Gastrocnemius medialis (tissue), 4 donors: Measurements from ENCODE around the gene FYCO1. TPM values are rescaled to one million over a fixed set of nuclear protein-coding genes. Genes with fewer than 3 reads are reported as not detected.

Experiments
- ATAC-seq, 2 donors: fragments of 150-250 bp; one replicate each; pipeline ENCODE4 v1.9.1; 2016
- DNase-seq, 2 donors: peaks; one replicate each; pipeline ENCODE4 v3.0.0-alpha.2; 2019
- H3K27ac ChIP-seq, 4 donors: fragments of 200-600 bp; sonication (generic); 1 replicate in 1 of 4; 2 replicates in 3 of 4; pipeline ENCODE4 v1.5.1; 2016 to 2018; ENCODE audit warnings: mild to moderate bottlenecking in 2 of 4, moderate library complexity in 1 of 4
- H3K27me3 ChIP-seq, 3 donors: fragments of 200-600 bp; sonication (generic) in 2 of 3; 1 replicate in 1 of 3; 2 replicates in 2 of 3; pipeline versions ENCODE4 v1.5.1 to v1.6.0; 2016 to 2019; ENCODE audit warnings: mild to moderate bottlenecking in 1 of 3, moderate library complexity in 1 of 3
- H3K36me3 ChIP-seq, 2 donors: fragments of 200-600 bp; sonication (generic) in 1 of 2; one replicate each; pipeline ENCODE4 v1.5.1; 2017 to 2018
- H3K4me1 ChIP-seq, 2 donors: fragments of 200-600 bp; sonication (generic) in 1 of 2; one replicate each; pipeline ENCODE4 v1.5.1; 2016 to 2017; ENCODE audit warnings: mild to moderate bottlenecking in 2 of 2
- H3K4me3 ChIP-seq, 4 donors: fragments of 200-600 bp; sonication (generic) in 3 of 4; 1 replicate in 1 of 4; 2 replicates in 3 of 4; pipeline ENCODE4 v1.5.1; 2016 to 2019; ENCODE audit warnings: mild to moderate bottlenecking in 2 of 4
- H3K9me3 ChIP-seq, 3 donors: fragments of 200-600 bp; sonication (generic) in 2 of 3; 1 replicate in 1 of 3; 2 replicates in 2 of 3; pipeline ENCODE4 v1.5.1; 2016 to 2019
- CTCF ChIP-seq, 5 experiments: fragments of 450-650 bp in 3 of 5; fragments of 200-600 bp in 2 of 5; sonication (generic) in 2 of 5; IDR thresholded peaks in 4 of 5; conservative IDR thresholded peaks in 1 of 5; 1 replicate in 4 of 5; 2 replicates in 1 of 5; pipeline ENCODE4 v1.5.1; 2016 to 2019; ENCODE audit warnings: antibody characterized with exemption in 5 of 5, mild to moderate bottlenecking in 3 of 5, moderate library complexity in 3 of 5
- POLR2A ChIP-seq, 2 donors: fragments of 450-650 bp; IDR thresholded peaks; one replicate each; pipeline ENCODE4 v1.6.1; 2017; ENCODE audit warnings: antibody characterized with exemption in 2 of 2, mild to moderate bottlenecking in 2 of 2, moderate library complexity in 2 of 2
- in situ Hi-C, 4 donors: fragments of 200-750 bp; cut with MboI; loops; one replicate each; pipeline versions ENCODE4 v1.15.0 to v1.8.0; 2017; ENCODE audit warnings: low sequenced_read_pairs in 4 of 4
- intact Hi-C: fragments of 100-400 bp; cut with DNase I; formaldehyde crosslinking; loops from one replicate; pipeline ENCODE4 v1.15.1; 2023; ENCODE audit warnings: low total_unique reads
- total RNA-seq, 4 donors: library from RNA; depleted of rRNA; stranded (reverse); fragments of >200 nt; gene quantifications; one replicate each; pipeline versions ENCODE4 v1.1.0 to v1.2.3, GENCODE V29; 2016

FYCO1 gene
- total RNA-seq, 4 donors from 2014 or later, result 47.4 to 99.8 (median 84.2) TPM

GRCh38 chr3:45975686-45976085 lies 19.9 kb downstream of the FYCO1 start:
- TF ChIP-seq POLR2A (IDR thresholded peaks at IDR 0.05), result peak in 1 of 2 donors; percentile 38
- no peak for TF ChIP-seq CTCF (IDR thresholded peaks at IDR 0.05 in 4 of 5, conservative IDR thresholded peaks at IDR 0.05 in 1 of 5)
- Histone ChIP-seq H3K4me3 (no peak overlapping the region), H3K27ac (peak overlapping the region; percentile 75 to 100 (median 98)), H3K36me3 (peaks cover 0 to 52% of the 10 kb centered on the region in 2 donors), H3K9me3 (no peaks in the 10 kb centered on the region), H3K4me1 (peaks cover 58 to 94% of the 10 kb centered on the region in 2 donors), H3K27me3 (no peaks in the 10 kb centered on the region)
- ATAC-seq (peak; percentile 37 to 40), DNase-seq (no peak)
- intact Hi-C loops (no loop called here), in situ Hi-C loops (no loop called here)

GRCh38 chr3:45974686-45975085 lies 20.9 kb downstream of the FYCO1 start:
- Histone ChIP-seq H3K27ac (peak overlapping the region; percentile 75 to 100 (median 98)), H3K27me3 (no peaks in the 10 kb centered on the region), H3K4me1 (peaks cover 48 to 84% of the 10 kb centered on the region in 2 donors), H3K9me3 (no peaks in the 10 kb centered on the region), H3K4me3 (no peak overlapping the region), H3K36me3 (peaks cover 0 to 52% of the 10 kb centered on the region in 2 donors)
- ATAC-seq (no peak), DNase-seq (no peak)
- intact Hi-C loops, result no loop called here
- in situ Hi-C loops, result no loop called here
- TF ChIP-seq POLR2A (IDR thresholded peaks at IDR 0.05), result no peak
- TF ChIP-seq CTCF (IDR thresholded peaks at IDR 0.05 in 4 of 5, conservative IDR thresholded peaks at IDR 0.05 in 1 of 5), result no peak

GRCh38 chr3:45972534-45973402 lies 22.9 kb downstream of the FYCO1 start:
- intact Hi-C loops (no loop called here), in situ Hi-C loops (no loop called here)
- H3K27me3 ChIP-seq, result no peaks in the 10 kb centered on the region
- DNase-seq (peak; percentile 62 to 63), ATAC-seq (peak; percentile 73 to 79)
- no peak overlapping the region for H3K4me3 ChIP-seq
- H3K4me1 ChIP-seq, result peaks cover 43 to 80% of the 10 kb centered on the region in 2 donors
- peaks cover 0 to 59% of the 10 kb centered on the region in 2 donors for H3K36me3 ChIP-seq
- TF ChIP-seq CTCF (IDR thresholded peaks at IDR 0.05 in 4 of 5, conservative IDR thresholded peaks at IDR 0.05 in 1 of 5) (no peak), POLR2A (IDR thresholded peaks at IDR 0.05) (peak in 1 of 2 donors; percentile 37)
- H3K9me3 ChIP-seq, result no peaks in the 10 kb centered on the region
- H3K27ac ChIP-seq, result peak overlapping the region; percentile 73 to 100 (median 98)

GRCh38 chr3:45969953-45970352 lies 25.7 kb downstream of the FYCO1 start:
- ATAC-seq (no peak), DNase-seq (no peak)
- Histone ChIP-seq H3K27ac (peak overlapping the region; percentile 73 to 100 (median 98)), H3K4me1 (peaks cover 40 to 80% of the 10 kb centered on the region in 2 donors), H3K4me3 (no peak overlapping the region), H3K27me3 (no peaks in the 10 kb centered on the region), H3K36me3 (peaks cover 0 to 80% of the 10 kb centered on the region in 2 donors), H3K9me3 (no peaks in the 10 kb centered on the region)
- intact Hi-C loops (no loop called here), in situ Hi-C loops (no loop called here)
- TF ChIP-seq POLR2A (IDR thresholded peaks at IDR 0.05) (no peak), CTCF (IDR thresholded peaks at IDR 0.05 in 4 of 5, conservative IDR thresholded peaks at IDR 0.05 in 1 of 5) (no peak)
